ENCODE measurements around the gene TEX13C. TPM values are rescaled to one million over a fixed set of nuclear protein-coding genes. Genes with fewer than 3 reads are reported as not detected.

TEX13C gene
- total RNA-seq, 1 experiment from 2014 or later, result not detected

DNA sequence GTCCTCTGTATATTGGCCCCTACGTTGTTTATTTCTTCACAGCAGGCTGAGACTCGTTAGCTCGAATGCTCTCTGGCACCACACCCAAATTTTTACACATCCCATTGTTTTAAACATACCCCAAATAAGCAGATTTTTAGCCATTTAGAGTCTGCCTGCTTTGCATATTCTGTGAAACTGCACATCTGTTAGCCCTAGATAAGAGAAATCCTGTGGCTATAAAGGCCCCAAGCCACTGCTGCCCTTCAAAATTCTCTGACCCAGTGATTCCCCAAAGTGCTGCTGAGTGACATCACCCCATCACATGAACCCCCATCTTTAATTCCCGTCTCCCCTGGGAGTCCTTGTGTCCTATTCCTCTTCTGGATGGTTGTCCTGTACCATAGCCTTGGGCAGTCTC, 20.8 kb downstream of the TEX13C start:
- POLR2A ChIA-PET (ENCODE audit: unreplicated experiment), result no interaction called here
- H3K4me2 ChIP-seq, result no peak overlapping the region
- no peak overlapping the region for H3K27ac ChIP-seq
- no peaks in the 10 kb centered on the region for H3K4me1 ChIP-seq (replicated peaks; ENCODE audit: insufficient read depth)
- DNase-seq, result no peak
- no peaks in the 10 kb centered on the region for H3F3A ChIP-seq (ENCODE audit: insufficient read depth, low read depth)
- BruUV-seq (replicated peaks), result no TSS peak
- TF ChIP-seq EZH2 (IDR thresholded peaks at IDR 0.05; ENCODE audit: low read depth), result no peak
- TF ChIP-seq, protein P1, sequence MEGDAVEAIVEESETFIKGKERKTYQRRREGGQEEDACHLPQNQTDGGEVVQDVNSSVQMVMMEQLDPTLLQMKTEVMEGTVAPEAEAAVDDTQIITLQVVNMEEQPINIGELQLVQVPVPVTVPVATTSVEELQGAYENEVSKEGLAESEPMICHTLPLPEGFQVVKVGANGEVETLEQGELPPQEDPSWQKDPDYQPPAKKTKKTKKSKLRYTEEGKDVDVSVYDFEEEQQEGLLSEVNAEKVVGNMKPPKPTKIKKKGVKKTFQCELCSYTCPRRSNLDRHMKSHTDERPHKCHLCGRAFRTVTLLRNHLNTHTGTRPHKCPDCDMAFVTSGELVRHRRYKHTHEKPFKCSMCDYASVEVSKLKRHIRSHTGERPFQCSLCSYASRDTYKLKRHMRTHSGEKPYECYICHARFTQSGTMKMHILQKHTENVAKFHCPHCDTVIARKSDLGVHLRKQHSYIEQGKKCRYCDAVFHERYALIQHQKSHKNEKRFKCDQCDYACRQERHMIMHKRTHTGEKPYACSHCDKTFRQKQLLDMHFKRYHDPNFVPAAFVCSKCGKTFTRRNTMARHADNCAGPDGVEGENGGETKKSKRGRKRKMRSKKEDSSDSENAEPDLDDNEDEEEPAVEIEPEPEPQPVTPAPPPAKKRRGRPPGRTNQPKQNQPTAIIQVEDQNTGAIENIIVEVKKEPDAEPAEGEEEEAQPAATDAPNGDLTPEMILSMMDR (conservative IDR thresholded peaks at IDR 0.05), result no peak
- CTCF ChIA-PET, result no interaction called here
- H2AFZ ChIP-seq, result no peak overlapping the region
- H3K9me2 ChIP-seq (ENCODE audit: insufficient read depth), result no peaks in the 10 kb centered on the region
- no peaks in the 10 kb centered on the region for H3K36me3 ChIP-seq (ENCODE audit: low read depth)
- H3K4me3 ChIP-seq, result no peak overlapping the region
- H4K20me1 ChIP-seq (ENCODE audit: insufficient read depth), result no peaks in the 10 kb centered on the region
- no peaks in the 10 kb centered on the region for H3K79me2 ChIP-seq (ENCODE audit: low read depth)
- intact Hi-C loops (cut with micrococcal nuclease; ENCODE audit: unreplicated experiment), result no loop called here
- H3K9me3 ChIP-seq (ENCODE audit: insufficient read depth, low read depth), result no peaks in the 10 kb centered on the region
- no peaks in the 10 kb centered on the region for H3K27me3 ChIP-seq (ENCODE audit: insufficient read depth, low read depth)

DNA sequence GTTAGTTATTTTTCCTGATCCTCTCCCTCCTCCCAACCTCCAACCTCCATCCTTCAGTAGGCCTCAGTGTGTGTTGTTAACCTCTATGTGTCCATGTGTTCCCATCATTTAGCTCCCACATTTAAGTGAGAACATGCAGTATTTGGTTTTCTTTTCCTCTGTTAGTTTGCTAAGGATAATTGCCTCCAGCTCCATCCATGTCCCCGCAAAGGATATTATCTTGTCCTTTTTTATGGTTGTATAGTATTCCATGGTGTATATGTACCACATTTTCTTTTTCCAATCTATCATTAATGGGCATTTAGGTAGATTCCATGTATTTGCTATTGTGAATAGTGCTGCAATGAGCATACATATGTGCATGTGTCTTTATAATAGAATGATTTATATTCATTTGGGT, 54.5 kb downstream of the TEX13C start:
- CTCF ChIA-PET, result no interaction called here
- no peak for DNase-seq
- POLR2A ChIA-PET (ENCODE audit: unreplicated experiment), result no interaction called here

More for the DNA sequence above, 54.5 kb downstream of the TEX13C start:
- intact Hi-C loops (cut with micrococcal nuclease; ENCODE audit: unreplicated experiment), result no loop called here
- Histone ChIP-seq H4K20me1 (ENCODE audit: insufficient read depth) (no peaks in the 10 kb centered on the region), H3K4me1 (replicated peaks; ENCODE audit: insufficient read depth) (no peaks in the 10 kb centered on the region), H3K79me2 (ENCODE audit: low read depth) (no peaks in the 10 kb centered on the region), H3K9me2 (ENCODE audit: insufficient read depth) (no peaks in the 10 kb centered on the region), H3F3A (ENCODE audit: insufficient read depth, low read depth) (no peaks in the 10 kb centered on the region), H3K36me3 (ENCODE audit: low read depth) (no peaks in the 10 kb centered on the region), H3K27ac (no peak overlapping the region), H3K9me3 (ENCODE audit: insufficient read depth, low read depth) (no peaks in the 10 kb centered on the region), H3K4me2 (no peak overlapping the region), H3K27me3 (ENCODE audit: insufficient read depth, low read depth) (no peaks in the 10 kb centered on the region), H2AFZ (no peak overlapping the region), H3K4me3 (no peak overlapping the region)
- no TSS peak for BruUV-seq (replicated peaks)
- no peak for TF ChIP-seq EZH2 (IDR thresholded peaks at IDR 0.05; ENCODE audit: low read depth)
- TF ChIP-seq, protein P1 (conservative IDR thresholded peaks at IDR 0.05), result no peak

Data from PC-9 (cell line).